NCI-H1092 treated with DMSO at 0.1 percent for 48 hours (cell line): ENCODE results near the gene CCDC93.

Experiments
- DNase-seq: peaks from one replicate; lab custom pipeline; 2025; lab: John Stamatoyannopoulos, UW

Gene CCDC93

DNA sequence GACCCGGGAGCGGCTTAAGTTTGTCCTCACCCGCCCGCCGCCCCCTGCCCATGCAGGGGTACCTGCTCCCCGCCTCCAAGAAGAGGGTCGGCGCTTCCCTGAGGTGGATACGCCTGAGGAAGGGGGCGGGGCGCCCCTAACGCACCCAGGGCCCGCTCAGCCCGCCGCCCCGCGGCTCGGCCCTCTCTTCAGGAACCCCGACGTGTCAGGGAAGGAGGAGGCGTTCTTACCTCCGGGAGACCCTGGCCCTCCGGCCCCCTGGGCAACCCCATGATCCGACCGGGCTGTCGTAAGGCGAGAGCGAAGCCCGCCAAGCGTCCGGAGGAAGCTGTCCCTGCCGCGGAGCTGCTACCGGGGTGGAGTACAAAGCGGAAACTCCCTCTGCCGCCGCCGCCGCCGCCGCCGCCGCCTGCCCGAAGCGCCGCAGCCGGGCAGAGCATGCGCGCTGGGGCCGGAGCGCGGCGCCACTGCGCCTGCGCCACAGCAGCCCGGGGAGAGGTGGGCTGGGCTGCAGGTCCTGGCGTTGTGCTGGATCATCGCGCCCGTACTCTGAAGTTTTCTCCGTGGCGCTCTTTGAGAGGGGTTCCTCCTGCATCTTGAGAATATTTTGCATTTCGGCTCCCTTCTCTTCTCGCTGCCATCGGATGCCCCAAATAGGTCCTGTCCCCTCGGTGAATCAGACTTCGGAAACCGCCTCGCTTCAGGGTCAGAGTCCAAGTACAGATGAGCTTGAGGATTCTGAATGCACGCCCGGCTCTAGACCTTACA, at the start of gene CCDC93:
CCDC93 (minus strand) TSS at position 347 of the 768 bp plus-strand sequence; CDS start at position 272, 75 bp downstream.
- peak; percentile 67 for DNase-seq

- no peak for DNase-seq
Measured at GRCh38 chr2:118062669-118063068, 48.8 kb upstream of the CCDC93 start.

DNA sequence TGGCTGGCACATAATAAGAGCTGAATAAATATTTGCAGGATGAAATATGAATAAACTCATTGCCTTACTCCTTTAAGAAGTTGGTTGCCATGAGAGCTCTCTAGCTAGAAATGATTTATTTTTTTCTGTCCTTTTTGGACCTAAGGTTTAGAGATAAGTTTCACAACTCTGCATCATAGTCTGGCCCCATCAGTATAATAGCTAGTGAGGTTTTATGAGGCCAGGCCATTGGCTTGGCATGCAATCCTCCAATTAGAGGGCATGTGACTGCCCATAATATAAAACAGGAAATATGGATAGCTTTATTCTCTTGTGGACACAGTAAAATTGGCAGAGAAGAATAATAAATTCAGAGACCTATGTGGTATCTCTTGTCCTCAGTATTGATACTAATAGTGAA, 48.2 kb upstream of the CCDC93 start:
- DNase-seq, result no peak

- DNase-seq, result no peak
Measured at GRCh38 chr2:118061135-118061955, 47.5 kb upstream of the CCDC93 start.

GRCh38 chr2:118059919-118060478, 46.1 kb upstream of the CCDC93 start:
- no peak for DNase-seq

- no peak for DNase-seq
Measured at GRCh38 chr2:118058951-118059350, 45.1 kb upstream of the CCDC93 start.

DNA sequence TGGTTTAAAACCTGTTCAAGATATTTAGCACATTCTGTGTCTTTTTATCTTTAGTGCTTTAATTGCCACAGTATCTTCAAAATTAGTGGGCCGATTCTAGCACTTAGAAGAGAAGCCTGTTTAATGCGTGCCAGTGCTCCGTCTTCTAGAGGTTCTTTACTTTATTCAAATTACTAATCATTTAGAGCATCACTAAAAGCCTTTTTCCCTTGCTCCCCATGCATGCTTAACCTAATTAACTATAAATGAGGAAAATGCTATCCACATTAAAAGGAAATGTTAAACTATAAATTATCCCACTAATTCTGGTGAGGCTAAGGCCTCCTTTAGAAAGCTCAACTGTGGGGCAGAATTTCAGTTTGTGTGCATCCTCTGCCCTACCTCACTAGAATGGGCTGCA, 42.9 kb upstream of the CCDC93 start:
- no peak for DNase-seq

- no peak for DNase-seq
Measured at GRCh38 chr2:118056165-118056534, 42.3 kb upstream of the CCDC93 start.

DNA sequence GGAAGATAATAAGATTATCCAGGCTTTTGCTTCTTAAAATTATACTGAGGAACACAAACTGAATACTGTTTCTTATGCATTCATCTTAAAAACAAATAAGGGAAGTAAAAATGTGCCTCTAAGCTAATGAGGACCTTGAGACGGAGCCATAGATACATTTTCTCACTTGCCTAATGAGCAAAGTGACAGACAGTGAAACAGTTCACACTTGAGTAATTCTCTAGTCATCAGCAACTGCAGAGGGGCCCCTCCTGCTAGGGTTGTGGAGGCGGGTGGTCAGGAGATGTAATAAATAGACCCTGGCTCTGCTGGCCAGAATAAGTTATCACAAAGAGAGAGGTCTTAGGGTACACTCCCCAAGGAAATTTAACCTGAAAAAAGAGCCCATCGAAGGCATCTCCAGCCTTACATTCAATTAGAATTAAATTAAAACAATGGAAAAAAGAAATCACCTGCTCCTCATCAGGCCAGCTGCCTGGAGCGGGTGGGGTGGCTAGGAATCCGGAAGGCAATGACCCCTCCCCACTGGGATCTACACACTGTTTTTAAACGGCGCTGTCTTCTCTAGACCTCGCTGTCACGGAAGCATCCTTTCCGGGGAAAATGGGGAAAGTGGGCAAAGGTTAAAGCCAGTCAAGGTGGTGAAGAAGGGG, 41.8 kb upstream of the CCDC93 start:
- DNase-seq, result no peak

DNA sequence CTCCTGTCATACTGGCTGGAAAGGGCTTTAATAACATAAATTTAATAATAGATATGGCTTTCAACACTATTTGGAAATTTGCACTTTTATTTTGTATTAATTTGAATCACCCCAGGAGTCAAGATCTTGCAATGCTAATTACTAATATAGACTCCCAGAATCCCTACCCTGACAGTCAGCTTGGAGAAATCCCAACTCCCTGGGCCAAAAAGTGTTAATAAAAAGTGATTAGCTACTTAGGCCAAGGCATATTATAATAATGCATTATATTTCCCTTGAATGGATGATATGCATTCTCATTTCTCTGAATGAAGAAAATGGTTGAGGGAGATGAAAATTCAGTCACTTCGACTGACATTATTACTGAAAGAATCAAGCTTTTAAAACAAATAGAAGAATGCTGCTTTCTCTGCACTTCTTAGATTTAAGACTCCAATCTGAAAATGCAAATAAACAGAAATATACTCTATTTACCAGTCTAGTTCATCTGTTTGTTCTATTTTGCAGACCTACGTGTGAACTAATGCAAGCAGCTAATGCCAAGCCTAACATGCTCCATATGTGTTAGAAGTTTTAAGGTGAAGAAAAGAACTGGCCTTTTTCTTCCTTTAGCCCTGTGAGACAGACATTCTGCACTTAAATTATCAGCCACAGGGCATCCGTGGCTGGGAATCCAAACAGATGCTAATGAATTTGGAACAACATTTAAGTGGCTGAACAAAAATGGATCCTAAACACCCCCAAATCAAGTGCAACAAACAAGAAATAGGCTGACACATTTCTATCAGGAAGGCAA, 40.5 kb upstream of the CCDC93 start:
- DNase-seq, result no peak

DNA sequence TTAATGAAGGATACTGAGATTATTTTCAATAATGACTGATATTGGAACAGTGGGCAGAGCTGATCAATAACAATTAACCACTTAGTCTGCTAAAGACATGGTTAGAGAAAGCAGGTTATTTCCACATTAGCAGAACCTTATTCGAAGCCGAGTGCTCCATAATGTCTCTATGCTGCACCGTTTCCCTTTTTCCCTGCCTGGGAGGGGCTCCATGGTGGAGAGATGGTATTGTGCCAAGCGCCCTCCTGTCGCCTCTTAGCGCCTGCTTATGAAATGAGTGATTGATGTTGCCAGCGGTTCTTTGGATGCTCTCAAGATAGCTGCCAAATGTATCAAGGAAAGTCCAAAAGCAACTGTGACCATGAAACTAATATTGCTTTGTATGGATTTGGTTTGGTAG, 39.8 kb upstream of the CCDC93 start:
- no peak for DNase-seq

DNA sequence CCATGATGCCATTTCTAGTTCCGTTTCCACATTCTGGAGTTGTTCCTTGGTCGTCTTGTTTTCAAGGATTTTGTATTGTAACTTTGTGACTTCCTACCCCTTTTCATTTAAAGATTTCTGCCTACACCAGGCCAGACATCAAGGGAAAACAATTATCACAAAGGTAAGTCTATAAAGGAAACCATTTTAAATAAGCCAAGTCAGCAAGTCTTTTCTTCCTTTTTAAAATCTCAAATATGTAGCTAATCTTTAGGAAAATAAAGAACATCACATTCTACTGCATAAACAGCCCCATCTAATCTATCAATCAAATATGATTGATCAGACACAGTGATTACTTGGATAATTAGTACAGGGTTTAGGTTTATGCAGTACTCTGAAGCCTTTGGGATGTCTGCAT, 38.6 kb upstream of the CCDC93 start:
- no peak for DNase-seq

DNA sequence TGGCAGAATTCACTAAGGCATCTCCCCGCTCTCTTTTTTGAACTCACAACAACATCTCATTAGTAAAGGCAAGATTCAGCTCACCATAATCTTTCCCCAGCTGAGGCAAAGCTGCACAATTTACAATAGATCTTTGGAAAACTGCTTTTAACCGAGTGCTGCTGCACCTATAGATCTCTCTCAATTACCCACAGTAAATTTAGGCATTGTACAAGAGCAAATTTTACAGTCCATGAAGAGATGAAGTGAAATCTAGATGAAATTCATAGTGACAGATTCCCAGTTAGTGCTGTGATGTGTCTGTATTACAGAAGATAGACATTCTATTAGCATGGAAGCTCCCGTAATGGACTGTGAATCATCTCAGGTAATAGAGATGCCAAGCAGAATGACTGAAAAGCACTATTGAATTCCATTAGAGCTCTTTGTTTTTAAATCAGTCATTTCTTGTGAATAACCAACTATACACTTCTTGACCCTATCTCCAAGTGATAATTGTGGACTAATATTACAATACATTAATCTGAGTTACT, 38.0 kb upstream of the CCDC93 start:
- no peak for DNase-seq

DNA sequence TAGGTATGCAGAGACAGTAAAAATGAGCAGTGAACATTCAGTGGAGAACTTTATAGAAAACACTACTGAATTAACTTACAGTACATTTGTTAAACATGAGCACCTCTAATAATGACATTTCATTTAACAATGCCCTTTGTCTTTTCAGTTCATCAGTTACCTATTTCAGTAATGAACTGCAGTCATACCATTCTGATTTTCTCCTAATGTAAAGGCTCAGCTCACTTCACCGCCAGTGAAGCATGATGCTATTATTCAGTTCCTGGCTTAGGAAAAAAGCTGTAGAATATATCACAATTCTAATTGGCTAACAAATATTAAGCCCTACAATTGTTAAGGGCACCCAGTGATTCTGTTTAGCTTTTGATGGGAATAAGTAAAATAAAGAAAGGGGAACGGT, 37.1 kb upstream of the CCDC93 start:
- DNase-seq, result no peak

DNA sequence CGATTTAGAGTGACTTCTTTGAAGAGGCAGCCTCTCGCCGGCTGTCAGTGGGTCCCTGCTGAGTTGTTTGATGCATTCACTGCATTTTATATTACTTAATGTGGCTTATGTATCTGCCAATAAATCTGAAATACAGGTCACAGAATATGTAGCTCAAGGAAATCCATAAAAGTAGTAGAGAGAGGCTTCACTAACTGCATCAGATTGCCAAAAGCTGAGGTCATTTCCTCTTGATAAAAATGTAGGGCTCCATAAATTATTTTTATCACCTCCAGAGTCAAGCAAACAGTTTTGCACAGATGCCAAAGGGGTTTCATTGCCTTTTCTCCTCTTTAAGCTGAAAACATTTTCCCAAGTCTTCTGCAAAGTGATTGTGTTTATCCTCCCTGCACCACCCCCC, 36.5 kb upstream of the CCDC93 start:
- DNase-seq, result no peak

DNA sequence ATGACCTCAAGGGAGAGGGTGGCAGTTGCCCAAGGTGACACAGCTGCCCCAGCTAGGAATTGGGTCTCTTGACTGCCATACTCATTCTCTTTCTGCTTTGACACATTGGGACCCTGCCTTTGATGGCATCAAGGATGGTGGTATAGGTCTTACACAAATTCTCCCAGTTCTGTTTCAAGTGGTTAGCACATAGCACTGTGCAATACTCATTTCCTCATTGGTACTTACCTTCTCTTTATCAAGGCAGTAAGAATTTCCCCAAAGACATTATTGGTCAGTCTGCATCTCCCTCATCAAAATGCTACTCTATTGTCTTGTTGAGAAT, 35.9 kb upstream of the CCDC93 start:
- DNase-seq, result no peak

DNA sequence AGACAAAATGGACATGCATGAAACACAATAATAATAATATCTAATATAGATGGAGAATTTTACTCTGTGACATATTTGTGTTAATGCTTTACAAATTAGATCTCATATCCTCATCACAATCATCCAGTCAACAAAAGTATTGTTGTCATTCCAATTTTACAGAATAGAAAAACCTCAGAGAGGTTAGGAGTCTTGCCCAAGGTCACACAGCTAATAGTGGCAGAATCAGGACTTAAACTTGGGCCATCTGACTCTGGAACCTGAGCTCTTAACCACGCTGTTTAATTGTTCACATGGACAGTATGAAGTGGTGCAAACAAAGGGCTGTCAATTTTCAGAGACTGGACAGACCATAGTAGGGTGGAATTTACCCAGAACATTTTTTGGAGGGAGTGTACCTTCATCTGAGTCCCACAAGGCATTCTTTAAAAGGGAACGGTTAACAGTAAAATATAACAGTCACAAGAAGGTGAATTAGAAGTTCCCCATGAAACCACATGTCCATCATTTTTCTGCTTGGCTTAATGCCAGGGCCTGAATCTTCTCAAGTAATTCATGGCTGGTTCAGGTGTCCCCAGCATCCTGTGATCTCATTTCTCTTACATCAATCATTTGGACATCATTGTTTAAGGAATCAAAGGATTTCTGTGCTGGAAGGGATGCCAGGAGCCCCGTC, 35.4 kb upstream of the CCDC93 start:
- no peak for DNase-seq

DNA sequence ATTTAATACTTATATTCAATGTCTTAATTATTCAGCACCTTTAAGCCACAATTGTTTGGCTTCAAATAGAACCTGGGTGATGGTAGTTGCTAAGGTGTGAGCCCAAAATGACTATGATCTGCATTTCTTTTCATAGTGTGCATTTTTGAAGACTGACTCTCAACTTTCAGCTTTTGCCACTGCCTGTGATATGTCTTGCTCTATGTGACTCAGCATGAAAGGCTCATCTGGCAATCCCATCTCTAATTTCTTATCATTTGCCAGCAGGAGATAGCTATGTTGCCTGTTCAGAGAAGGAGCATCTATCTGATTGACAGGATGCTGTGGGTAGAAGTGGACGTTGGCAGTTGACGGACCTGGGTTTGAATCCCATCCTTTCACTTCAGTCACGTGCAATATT, 34.5 kb upstream of the CCDC93 start:
- no peak for DNase-seq

GRCh38 chr2:118047380-118047826, 33.5 kb upstream of the CCDC93 start:
- no peak for DNase-seq

GRCh38 chr2:118046634-118047210, 32.9 kb upstream of the CCDC93 start:
- DNase-seq, result peak; percentile 29

DNA sequence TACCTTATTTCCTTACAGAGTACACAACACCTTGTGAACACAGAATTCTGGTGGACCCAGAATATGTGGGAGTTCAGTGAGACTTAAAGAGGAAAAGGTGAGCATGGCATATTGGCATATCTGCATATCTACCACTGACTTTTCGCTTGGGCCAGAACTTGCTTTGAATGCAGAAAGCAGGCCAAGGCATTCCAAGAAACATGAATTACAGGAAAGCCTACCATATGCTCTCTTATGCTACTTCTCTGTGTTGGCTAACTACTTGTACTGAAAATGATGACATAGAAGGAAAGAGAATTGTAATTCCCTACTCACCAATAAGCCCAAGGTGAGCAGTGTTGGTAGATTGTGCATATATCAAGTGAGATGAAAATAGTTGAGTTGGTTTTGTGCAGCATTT, 31.4 kb upstream of the CCDC93 start:
- DNase-seq, result no peak
